SHP77 (cell line): ENCODE data around the gene NAP1L1.
"Not testable (repeated sequence)": the region's sequence is repeated elsewhere in the genome, so short reads cannot be mapped to it uniquely, and the experiment has no call there.

Source experiments
- DNase-seq, 2 experiments: peaks; one replicate each; lab custom pipeline; 2025; lab: John Stamatoyannopoulos, UW

NAP1L1 gene

GRCh38 chr12:75990189-75990912 lies 94.1 kb downstream of the NAP1L1 start:
- no peak for DNase-seq

DNA sequence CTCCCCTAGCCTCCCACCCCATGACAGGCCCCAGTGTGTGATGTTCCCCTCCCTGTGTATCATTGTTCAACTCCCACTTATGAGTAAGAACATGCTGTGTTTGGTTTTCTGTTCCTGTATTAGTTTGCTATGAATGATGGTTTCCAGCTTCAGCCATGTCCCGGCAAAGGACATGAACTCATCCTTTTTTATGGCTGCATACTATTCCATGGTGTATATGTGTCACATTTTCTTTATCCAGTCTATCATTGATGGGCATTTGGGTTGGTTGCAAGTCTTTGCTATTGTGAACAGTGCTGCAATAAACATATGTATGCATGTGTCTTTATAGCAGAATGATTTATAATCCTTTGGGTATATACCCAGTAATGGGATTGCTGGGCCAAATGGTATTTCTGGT lies 96.8 kb downstream of the NAP1L1 start:
- not testable (repeated sequence) for DNase-seq
